Measurements from ENCODE around the gene TPP1.

Gene TPP1

DNA sequence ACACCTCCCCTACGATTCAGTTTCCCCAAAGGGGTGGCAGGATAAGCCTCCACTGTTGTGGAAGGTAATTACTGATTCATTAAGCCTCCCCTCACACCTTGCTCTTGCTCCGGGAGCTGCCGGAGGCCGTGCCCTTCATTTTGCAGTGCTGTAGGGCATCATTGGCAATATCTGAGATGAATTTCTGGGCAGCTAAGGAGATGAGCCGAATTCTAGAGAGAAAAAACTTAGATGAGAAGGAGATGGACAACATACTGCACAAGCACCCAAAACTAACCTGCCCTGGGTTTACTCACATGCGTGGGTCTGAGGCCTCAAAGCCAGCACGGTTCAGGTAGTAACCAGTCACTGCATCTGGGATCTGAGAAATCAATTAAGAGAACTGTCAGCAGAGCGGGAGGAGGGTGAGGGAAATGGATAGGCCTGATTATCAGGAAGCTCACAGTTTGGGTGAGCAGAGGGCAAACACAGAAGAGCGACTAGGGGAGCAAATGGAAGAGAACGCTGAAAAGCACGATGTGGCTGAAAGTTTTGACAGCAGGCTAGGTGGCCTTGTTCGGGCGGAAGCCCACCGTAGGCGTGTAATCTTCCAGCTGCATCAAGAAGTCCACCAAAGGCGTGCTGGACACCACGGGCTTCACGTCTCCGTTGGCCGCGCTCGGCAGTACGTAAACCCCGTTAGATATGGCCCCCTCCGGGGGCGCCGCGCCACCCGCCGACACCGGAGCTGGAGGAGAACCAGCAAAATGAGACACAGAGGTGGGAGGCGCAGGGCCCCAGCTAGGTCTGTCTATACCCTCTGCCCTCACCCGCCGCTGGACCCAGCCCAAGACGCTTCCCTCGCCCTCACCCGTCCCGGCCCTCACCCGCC lies 7.9 kb downstream of the TPP1 start:
- DNase-seq (ENCODE audit: low read depth, low spot score), result no peak

DNA sequence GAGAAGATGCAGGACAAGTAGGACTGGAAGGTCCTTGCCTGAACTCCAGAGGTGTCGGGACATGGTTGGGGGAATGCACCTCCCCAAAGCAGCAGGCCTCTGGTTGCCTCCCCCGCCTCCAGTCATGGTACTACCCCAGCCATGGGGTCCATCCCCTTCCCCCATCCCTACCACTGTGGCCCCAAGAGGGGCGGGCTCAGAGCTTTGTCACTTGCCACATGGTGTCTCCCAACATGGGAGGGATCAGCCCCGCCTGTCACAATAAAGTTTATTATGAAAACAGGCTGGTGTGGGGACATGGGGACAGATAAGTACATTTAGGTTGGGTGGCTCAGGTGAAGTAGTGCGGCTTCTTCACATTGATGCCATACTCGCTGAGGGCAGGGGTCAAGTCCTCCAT lies 8.6 kb downstream of the TPP1 start:
- DNase-seq (ENCODE audit: low read depth, low spot score), result no peak

DNA sequence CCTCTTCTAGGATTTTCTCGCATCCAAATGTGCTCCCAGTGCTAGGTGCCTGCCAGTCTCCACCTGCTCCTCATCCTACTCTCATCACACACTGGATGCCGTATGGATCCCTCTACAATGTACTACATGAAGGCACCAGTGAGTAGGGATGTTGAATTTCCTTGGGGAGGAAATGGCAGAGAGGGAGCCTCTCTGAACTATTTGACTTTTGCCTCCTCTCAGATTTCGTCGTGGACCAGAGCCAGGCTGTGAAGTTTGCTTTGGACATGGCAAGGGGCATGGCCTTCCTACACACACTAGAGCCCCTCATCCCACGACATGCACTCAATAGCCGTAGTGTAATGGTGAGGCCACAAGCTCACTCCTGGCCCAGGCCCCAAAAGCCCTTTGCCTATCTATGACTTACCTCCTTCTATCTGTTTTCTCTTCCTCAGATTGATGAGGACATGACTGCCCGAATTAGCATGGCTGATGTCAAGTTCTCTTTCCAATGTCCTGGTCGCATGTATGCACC lies 9.7 kb downstream of the TPP1 start:
- no peak for DNase-seq (ENCODE audit: low read depth, low spot score)

DNA sequence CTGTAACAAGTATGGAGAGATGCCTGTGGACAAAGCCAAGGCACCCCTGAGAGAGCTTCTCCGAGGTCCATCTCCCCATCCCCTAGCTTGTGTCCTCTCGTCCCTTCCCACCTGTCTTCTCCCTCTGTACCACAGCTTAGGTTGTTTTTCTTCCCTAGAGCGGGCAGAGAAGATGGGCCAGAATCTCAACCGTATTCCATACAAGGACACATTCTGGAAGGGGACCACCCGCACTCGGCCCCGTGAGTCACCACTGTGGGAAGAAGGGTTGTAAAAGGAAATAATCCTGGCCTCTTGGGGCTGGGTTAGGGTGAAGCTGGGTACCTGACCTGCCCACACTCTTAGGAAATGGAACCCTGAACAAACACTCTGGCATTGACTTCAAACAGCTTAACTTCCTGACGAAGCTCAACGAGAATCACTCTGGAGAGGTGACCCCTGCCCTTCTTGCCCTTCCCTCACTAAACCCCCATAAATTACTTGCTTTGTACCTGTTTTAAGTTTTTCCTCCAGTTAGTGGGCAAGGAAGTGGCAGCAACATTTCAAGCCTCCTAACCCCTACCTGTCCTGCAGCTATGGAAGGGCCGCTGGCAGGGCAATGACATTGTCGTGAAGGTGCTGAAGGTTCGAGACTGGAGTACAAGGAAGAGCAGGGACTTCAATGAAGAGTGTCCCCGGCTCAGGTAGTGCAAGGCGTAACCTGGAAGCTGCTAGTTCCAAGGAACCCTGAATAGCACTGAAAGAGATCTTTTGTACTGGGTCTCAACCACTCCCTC lies 10.3 kb downstream of the TPP1 start:
- no peak for DNase-seq (ENCODE audit: low read depth, low spot score)

DNA sequence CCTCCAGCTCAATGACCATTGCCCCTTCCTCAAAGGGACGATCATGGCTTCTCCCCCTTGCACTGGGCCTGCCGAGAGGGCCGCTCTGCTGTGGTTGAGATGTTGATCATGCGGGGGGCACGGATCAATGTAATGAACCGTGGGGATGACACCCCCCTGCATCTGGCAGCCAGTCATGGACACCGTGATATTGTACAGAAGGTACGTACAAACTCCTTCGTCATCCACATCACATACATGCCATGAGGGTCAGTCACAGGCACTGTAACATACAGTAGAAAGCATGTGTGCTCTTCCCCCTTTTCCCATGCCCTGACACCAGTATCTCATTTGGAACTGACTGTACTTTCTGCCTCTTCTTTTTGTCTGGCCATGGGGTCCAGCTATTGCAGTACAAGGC lies 11.2 kb downstream of the TPP1 start:
- DNase-seq (ENCODE audit: low read depth, low spot score), result no peak

DNA sequence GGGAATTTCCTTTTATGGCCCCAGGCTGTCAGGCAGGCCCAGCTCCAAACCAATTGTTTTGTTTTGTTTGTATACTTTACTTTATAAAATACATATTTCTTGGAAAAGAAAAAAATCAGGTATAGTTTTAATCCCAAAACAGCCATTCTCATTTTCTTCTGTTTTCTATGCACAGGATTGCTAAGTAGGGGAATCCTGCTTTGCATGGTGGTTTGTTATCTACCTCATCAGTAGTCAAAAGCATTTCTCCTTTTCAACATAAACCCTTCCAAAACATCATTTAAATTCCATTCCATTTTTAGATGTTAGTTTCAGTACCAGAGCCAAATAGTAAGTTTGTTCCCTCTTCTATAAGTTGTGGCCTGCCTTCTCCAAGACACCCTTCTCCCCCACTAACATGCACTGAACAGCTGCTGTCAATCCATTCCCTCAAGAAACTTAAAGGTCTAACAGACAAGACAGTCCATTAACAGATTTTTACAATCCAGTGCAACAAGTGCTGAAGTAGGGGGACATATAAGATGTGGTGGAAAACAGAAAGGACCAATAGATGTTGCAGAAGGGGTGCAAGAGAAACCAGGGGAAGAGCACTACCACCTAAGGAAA lies 11.9 kb downstream of the TPP1 start:
- no peak for DNase-seq (ENCODE audit: low read depth, low spot score)

DNA sequence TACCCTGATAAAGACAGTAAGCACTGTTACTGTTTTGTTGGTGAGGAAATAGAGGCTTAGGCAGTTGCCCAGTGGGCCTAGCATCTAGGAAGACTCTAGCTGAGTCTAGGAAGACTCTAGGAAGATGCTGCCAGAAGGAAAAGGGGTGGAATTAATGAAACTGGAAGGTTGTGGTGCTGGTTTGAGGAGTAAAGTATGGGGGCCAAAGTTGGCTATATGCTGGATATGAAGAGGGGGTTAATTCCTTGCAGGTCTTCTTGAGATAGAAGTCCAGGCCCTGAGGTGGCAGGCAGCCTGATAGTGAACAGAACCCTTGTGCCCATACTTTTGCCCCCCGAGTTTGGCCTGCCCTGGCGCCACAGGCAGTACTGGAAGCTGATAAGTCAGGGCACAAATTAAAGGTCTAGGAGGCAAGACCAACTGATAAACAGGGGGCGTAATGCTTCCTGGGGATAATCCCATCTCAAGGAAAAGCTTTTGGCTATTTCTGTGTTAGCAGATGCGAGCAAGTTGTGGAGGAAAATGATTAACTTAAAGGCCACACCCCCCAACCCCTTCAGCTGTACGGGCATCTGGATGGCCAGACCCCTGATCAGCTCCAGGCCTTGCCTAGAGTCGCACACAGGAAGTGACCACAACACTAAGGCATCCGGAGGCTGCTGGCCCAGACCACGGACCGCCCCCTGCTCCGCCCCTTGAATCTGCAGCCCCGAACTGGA lies 12.6 kb downstream of the TPP1 start:
- DNase-seq (ENCODE audit: low read depth, low spot score), result peak; percentile 91

DNA sequence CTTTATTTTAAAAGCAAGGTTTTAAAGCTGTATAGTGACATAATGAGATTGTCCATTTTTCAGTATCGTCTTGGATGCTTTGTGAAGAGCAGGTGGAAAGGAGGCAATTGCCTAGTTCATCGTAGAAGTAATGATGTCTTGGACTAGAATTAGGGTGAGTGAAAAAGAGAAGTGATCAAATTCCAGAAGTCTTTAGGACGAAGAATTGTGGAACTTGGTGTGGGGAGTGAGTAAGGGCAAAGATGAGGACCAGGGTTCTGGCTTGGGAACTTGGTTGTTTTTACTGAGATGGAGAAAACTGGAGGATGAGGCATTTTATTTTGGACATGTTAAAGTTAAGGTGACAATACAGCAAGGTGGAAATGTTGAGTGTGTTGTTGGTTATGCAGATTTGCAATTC lies 14.4 kb downstream of the TPP1 start:
- no peak for DNase-seq (ENCODE audit: low read depth, low spot score)

DNA sequence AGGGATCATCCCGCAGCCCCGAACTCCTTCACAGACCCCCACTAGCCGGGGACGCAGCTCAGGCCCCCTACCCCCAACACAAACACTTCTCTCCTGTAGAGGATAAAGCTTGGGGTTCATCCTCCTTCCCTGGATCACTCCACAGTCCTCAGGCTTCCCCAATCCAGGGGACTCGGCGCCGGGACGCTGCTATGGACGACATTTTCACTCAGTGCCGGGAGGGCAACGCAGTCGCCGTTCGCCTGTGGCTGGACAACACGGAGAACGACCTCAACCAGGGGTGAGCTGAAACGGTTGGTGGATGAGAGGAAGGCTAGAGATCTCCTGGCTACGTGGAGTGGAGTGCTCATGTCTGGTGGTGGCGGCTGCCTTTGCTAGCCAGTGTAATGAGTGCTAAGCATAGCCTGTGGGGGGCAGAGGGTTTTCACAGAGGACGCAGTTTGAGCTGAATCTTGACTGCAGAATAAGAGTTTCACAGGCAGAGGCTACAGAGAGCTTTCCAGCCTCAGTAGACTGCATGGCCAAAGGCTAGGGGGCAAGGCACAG lies 15.1 kb downstream of the TPP1 start:
- DNase-seq (ENCODE audit: low read depth, low spot score), result no peak

DNA sequence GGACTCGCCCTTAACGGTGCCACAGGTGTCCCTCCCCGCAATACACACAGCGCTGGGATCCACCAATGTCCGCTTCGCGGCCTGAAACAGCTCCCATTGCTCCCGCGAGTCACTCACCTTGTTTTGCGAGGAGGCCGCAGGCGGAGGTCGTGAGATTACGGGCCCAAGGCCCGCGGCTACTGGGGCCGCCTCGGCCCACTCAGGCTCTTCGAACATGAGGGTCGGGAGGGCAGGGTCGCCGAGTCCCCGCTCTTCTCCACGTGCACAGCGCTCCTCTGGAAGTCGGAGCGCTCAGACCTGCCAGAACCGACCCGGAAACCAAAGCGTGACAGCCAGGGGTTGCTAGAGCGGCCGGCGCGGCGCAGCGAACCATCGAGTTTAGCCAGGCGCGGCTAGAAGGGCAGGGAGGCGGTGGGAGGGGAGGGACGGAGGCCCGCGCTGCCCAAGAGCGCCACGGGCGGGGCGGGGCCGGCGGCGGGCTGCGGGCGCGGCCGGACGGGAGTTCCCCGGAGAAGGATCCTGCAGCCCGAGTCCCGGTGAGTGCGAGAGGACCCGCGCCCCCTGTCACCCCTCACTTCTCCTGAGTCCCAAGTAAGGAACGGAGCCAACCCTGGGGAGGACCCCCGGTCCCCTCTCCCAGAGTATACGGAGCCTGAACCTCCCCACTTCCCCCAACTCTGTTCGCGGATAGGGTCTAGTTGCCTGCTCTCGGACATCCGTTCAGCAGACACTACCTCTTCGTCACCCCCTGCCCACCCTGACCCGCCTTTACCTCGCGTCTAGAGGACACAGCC lies 15.7 kb downstream of the TPP1 start, which contains the start of the genes ILK and RRP8:
ILK (plus strand) TSS at position 488 of the 794 bp plus-strand sequence. CDS start 498 bp downstream, outside the sequence.
RRP8 (minus strand) TSS at position 330 of the 794 bp plus-strand sequence; CDS start at position 216, 114 bp downstream.
- DNase-seq (ENCODE audit: low read depth, low spot score), result no peak

DNA sequence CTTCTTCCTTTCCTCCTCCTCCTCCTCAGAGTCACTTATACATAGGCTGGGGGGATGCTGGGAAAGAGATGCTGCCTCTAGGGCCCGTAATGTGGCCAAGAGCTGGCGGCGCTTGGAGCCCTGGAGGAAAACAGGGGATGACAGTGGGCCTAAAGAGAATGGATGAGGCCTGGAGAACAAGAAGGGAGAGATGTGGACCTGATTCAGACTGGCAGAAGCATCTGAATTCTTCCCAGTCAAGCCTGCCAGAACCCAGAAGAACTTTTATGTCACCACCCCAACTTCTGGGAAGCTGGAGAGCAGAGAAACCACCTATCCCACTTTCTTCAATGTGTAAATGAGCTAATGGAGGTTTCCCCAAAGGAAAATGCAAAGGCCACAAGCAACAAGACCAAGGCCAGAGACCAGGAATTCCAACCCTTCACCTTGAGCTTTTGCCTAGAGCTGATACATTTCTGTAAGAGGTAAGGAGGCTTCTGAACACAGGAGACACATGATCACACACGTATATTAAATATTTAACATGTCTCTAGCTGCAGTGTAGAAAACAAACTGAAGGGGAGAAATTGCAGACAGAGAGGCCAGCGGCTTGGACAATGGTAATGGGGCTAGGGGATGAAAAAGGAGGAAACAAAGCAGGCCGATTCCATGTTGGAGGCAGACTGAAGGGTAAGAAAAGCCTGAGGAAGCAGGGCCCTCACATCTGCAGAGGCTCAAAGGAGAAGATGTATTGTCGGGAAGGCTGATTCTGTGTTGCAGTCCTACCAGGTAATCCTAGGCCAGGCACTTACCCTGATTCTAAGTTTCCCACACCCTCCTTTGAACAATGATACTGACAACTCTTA lies 16.9 kb downstream of the TPP1 start:
- DNase-seq (ENCODE audit: low read depth, low spot score), result no peak

DNA sequence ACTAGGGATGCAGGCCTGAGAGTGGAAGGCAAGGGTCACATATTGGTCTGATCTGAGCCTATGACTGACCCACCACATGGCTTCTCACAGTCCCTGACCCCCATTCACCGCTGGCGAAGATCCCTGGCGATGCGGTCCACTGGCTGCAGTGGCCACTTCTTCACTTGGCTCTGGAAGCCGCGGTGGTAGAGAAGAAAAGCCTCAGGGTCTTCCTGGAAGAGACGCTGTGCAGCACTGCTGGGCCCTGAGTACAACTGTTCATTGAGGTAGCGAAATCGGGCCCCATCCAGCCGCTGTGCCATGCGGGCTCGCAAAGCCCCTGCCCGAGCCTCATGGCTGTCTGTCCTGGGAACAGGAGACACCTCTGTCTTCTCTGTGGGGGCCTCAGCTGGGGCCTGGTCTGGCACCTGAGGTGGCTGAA lies 18.2 kb downstream of the TPP1 start:
- no peak for DNase-seq (ENCODE audit: low read depth, low spot score)

DNA sequence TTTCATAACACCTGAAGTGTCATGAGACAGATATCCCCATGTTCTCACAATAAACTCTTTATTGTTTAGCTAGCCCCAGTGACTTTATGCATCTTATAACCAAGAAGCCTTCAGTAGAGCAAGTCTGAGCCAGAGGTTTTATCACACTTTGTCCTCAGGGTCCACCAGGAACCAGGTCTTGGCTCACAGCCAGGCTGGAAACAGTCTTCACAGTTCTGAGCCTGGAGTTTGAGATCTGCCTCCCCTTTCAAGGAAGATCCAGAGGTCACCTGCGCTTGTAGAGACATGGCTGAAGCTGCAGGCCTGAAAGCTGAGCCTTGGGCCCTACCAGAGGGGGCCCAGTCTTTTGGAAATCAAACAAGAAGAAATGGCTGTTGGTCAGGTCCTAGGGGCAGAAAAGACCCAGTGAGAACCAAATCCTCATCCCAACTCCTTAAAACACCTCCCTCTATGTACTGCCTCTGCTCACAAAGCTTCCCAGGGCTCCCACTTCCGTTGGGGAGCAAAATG lies 19.3 kb downstream of the TPP1 start:
- no peak for DNase-seq (ENCODE audit: low read depth, low spot score)

DNA sequence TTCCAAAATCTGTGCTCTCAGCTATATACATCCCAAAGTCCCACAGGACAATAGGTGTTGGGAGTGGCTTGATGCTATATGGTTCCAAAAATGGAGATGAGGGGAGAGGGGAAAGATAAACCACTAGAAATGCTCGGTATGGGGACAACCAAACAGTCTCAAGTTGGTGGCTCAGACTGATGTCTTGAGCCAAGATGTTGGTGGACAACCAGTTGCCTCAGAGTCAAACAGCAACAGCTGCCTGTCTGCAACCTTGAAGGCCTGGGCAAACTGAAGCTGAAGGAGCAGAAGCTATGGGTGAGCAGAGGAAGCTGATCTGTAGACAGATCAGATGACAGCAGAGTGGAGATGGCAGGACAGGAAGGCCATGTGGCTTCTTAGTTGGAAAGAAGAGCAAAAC lies 19.8 kb downstream of the TPP1 start:
- DNase-seq (ENCODE audit: low read depth, low spot score), result no peak

DNA sequence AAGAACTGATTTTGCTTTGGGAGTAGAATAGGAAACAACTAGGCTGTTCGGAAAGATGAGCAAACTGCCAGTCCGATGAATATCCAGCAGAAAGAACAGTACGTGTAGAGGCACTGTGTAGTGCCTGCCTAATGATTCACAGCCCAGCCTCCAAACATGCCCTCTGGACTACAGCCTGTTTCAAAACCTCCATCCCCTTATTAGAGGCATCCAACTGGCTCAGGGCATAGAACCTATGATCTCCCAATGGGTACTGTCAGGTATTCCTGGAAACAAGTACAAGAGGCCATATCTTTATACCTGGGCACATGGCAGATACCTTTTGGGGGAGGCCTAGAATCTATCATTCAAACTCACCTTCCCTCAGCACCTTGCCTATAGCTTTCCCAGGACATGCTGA lies 20.7 kb downstream of the TPP1 start:
- DNase-seq (ENCODE audit: low read depth, low spot score), result no peak

DNA sequence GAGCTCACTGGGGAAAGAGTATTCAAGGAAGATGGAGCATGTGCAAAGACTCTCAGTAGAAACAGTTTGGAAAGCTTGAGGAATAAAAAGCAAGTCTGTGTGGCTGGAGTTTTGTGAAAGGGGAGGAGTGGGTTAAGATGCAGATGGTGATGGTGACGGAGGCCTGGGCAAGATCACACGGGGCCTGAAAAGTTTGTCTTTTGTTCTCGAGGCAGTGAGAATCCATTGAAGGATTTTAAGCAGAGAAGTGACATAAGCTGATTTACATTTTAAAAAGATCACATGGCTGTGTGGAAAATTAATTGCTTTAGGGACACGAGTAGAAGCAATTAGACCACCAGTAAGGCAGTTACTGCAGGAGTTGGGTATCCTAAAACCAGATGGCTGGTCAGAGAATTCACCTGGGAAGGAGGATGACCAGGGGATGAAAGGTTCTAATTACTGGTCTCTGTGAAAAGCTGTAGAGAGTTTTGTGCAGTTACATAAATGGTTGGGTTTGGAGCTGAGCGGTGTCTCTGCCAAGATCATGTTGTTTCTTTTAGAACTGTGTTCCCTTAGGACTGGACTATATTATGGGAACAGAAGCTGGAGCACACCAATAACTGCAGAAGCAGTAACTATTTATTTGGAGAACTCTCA lies 22.9 kb downstream of the TPP1 start:
- no peak for DNase-seq (ENCODE audit: low read depth, low spot score)

DNA sequence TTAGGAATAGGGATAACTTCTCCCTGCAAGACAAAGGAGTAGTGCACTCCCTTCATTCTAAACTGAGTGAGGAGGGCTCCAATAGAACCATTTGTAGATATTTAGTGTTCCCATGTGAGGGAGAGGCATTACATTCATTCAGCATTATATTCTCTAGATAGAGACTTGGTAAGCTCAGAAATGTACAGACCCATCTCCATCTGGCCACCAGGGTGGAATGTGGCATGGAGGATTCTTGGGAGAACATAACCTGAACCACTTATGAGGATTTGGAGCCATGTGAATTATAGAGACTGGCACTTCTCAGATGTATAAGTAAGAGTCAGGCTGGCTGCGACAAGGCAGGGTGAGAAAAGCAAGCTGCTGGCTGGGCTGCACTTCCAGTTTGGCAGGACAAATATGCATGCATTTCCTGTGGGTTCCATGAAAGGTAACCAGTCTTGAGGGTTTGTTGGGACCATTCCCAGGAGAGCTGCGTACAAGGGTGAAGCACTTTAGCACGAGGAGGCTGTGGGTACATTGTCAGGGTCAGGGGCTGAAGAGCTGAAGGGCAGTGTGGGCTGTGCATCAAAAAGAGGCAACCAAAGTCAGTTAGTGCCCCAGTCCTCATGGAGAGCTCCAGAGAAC lies 25.0 kb downstream of the TPP1 start:
- no peak for DNase-seq (ENCODE audit: low read depth, low spot score)

DNA sequence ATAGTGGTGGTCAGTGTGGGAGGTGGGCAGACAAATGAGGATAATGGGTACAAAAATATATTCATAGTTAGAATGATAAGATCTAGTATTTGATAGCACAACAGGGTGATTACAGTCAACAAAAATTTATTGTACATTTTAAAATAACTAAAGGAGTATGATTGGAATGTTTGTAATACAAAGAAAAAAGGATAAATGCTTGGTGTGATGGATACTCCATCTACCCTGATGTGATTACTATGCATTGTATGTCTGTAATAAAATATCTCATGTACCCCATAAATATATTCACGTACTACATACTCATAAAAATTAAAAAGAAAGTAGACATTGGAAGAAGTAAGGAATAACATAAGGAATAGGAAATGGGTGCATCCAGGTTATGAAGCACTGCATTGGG lies 31.2 kb downstream of the TPP1 start:
- DNase-seq (ENCODE audit: low read depth, low spot score), result no peak

Measured in iPS DF 19.7 (cell line).